GM18498 (cell line): ENCODE measurements around the gene MEF2D.

Experiments
- ATAC-seq: cut with Tn5 transposase; IDR thresholded peaks from one replicate; pipeline ENCODE4 v1.9.1; 2021; ENCODE audit warnings: mild to moderate bottlenecking, moderate library complexity; ENCODE audit not compliant: unreplicated experiment

Gene MEF2D

GRCh38 chr1:156525071-156525501 lies 24.5 kb upstream of the MEF2D start:
- ATAC-seq, result no peak

- ATAC-seq, result peak; percentile 60
Observed at GRCh38 chr1:156524481-156524869, 23.9 kb upstream of the MEF2D start.

GRCh38 chr1:156523801-156524480 lies 23.4 kb upstream of the MEF2D start:
- ATAC-seq, result peak; percentile 24

GRCh38 chr1:156522443-156522970 lies 21.9 kb upstream of the MEF2D start:
- no peak for ATAC-seq

GRCh38 chr1:156517748-156518147 lies 17.2 kb upstream of the MEF2D start:
- no peak for ATAC-seq

- ATAC-seq, result no peak
Observed at GRCh38 chr1:156516821-156517220, 16.2 kb upstream of the MEF2D start.

- no peak for ATAC-seq
Observed at GRCh38 chr1:156515956-156516355, 15.4 kb upstream of the MEF2D start.

- ATAC-seq, result no peak
Observed at GRCh38 chr1:156513185-156513584, 12.6 kb upstream of the MEF2D start.

- ATAC-seq, result no peak
Observed at GRCh38 chr1:156511644-156512043, 11.1 kb upstream of the MEF2D start.

- no peak for ATAC-seq
Observed at GRCh38 chr1:156510709-156511108, 10.1 kb upstream of the MEF2D start.

- no peak for ATAC-seq
Observed at GRCh38 chr1:156509424-156510034, 9.0 kb upstream of the MEF2D start.

GRCh38 chr1:156508955-156509234 lies 8.3 kb upstream of the MEF2D start:
- ATAC-seq, result no peak

- no peak for ATAC-seq
Observed at GRCh38 chr1:156508205-156508954, 7.8 kb upstream of the MEF2D start.

GRCh38 chr1:156506450-156506849 lies 5.9 kb upstream of the MEF2D start:
- ATAC-seq, result no peak

- ATAC-seq, result no peak
Observed at GRCh38 chr1:156505679-156506298, 5.2 kb upstream of the MEF2D start.

- ATAC-seq, result peak; percentile 44
Observed at GRCh38 chr1:156504821-156505678, 4.5 kb upstream of the MEF2D start.

- ATAC-seq, result no peak
Observed at GRCh38 chr1:156504438-156504813, 3.9 kb upstream of the MEF2D start.

GRCh38 chr1:156503698-156504437 lies 3.3 kb upstream of the MEF2D start:
- ATAC-seq, result no peak

- no peak for ATAC-seq
Observed at GRCh38 chr1:156502894-156503697, 2.5 kb upstream of the MEF2D start.
